CD4-positive, alpha-beta T cell treated with Interleukin-4 for 1 hour (primary cell): ENCODE results near the gene HSFX4.
"Not testable (repeated sequence)": the region's sequence is repeated elsewhere in the genome, so short reads cannot be mapped to it uniquely, and the experiment has no call there.

ENCODE experiments used
- DNase-seq, 2 donors: peaks; one replicate each; pipeline ENCODE4 v3.0.0-alpha.2; 2020 to 2022

Gene HSFX4

DNA sequence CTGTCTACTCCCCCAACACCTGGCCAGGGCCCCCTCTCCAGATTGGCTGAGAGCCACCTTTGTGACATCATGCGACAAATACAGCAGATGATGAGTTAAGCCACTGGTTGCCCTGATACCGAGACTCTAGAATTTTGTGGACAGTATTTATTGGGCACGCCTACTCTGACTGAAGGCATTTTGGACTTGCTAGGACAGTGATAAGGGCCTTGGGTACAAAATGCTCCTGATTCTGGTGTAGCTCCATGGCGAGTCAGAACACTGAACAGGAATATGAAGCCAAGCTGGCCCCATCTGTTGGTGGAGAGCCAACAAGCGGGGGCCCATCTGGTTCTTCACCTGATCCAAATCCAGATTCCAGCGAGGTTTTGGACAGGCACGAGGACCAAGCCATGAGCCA lies at the start of gene HSFX4:
Gene HSFX4 (plus strand): TSS at position 174 of the 400 bp plus-strand sequence. CDS start 72 bp downstream, at position 246.
- DNase-seq, result not testable (repeated sequence)

DNA sequence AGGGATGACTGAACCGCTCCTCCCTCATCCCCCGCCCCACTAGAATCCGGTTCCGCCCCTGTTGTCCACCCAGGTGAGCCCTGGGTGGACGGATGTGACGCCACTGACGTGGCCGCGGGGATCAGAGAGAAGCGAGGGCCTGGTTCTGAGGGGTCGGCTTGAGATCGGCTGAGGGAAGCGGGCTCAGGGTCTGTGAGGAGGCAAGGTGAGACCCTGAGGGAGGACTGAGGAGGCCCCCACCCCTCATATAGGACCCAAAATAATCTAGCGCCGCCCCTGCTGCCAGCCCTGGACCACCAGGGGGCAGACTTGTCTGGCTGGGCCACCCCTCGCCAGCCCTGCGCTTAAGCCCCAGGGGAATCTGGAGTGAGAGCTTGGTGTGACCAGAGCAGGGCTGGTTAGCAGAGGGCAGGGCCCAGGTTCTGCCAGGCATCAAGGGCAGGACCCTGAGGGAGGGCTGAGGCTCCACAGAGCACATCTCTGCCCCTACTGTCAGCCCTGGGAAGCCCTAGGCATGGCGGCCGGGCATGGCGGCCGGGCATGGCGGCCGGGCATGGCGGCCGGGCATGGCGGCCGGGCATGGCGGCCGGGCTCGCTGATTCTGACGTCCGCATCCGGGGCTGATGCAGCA lies 48.2 kb upstream of the HSFX4 start, which contains the start of gene MAGEA8:
Gene MAGEA8 (plus strand): TSS at position 103 of the 631 bp plus-strand sequence. CDS start 3,090 bp downstream, outside the sequence.
- DNase-seq, result no peak

DNA sequence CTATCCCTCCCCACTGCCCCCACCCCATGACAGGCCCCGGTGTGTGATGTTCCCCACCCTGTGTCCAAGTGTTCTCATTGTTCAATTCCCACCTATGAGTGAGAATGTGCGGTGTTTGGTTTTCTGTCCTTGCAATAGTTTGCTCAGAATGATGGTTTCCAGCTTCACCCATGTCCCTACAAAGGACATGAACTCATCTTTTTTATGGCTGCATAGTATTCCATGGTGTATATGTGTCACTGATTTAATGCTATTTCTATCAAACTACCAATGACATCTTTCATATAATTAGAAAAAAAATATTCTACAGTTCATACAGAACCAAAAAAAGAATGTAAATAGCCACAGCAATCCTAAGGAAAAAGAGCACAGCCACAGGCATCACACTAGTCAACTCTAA lies 38.5 kb upstream of the HSFX4 start:
- DNase-seq, result not testable (repeated sequence)

DNA sequence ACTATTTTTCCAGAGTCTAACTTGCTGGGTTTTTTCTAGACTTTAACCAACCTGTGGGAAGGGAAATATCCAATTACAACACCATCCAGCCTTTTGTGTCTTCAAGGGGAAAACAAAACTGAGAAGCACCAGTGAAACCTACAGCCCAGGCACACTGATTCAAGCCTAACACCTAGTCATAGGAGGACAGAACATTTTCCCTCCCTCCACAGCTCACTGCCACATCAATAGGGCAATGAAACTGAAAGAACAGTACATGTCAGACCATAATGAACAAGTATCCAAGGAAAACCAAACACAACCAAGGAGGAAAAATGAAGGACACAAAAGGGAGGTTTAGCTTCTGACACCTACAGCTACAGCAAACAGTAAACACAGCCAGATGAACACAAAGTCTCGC lies 30.8 kb upstream of the HSFX4 start:
- DNase-seq, result no peak

GRCh38 chrX:149903889-149904748 lies 25.3 kb upstream of the HSFX4 start:
- DNase-seq, result no peak

DNA sequence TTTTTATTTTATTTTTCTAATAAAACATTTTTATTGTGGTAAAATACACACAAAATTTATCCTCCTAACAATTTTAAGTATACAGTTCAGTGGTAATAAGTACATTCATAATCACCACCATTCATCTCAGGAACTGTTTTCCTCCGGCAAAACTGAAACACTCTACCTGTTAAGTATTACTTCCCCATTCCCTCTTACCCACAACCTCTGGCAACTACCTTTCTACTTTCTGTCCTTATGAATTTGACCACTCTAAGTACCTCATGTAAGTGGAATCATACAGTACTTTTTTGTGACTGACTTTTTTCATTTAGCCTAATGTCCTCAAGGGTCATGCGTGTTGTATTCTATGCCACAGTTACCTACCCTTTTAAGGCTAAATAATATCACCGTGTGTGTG lies 21.1 kb upstream of the HSFX4 start:
- no peak for DNase-seq

GRCh38 chrX:149908727-149909126 lies 20.6 kb upstream of the HSFX4 start:
- no peak for DNase-seq

DNA sequence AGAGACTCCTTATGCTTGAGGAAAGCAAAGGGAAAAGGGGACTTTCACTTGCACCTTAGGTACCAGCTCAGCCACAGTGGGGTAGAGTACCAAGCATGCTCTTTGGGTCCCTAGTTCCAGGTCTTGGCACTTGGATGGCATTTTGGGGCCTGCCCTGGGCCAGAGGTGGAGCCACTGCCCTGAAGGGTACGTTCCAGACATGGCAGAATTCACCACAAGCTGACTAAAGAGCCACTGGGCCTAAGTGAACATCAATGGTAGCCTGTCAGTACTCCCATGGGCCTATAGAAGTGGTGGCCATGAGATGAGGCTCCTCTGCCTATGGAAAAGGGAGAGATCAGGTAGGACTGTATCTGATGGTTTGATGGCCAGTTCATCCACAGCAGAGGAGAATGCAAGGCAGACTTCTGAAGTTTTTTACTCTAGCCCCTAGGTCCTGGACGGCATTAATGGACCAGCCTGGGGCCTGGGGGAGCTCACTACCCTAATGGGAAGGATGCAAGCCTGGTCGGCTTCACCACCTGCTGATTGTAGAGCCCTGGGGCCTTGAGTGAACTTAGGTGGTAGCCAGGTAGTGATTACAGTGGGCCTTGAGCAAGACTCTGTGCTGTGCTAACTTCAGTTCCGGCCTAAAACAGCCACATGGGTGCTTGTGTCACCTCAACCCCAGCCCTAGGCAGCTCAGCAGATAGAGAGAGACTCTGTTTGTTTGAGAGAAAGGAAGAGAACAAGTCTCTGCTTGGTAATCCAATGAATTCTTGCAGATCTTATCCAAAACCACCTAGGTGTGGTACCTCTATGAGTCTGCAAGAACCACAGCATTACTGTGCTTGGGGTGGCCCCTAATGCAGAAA lies 19.8 kb upstream of the HSFX4 start:
- no peak for DNase-seq

DNA sequence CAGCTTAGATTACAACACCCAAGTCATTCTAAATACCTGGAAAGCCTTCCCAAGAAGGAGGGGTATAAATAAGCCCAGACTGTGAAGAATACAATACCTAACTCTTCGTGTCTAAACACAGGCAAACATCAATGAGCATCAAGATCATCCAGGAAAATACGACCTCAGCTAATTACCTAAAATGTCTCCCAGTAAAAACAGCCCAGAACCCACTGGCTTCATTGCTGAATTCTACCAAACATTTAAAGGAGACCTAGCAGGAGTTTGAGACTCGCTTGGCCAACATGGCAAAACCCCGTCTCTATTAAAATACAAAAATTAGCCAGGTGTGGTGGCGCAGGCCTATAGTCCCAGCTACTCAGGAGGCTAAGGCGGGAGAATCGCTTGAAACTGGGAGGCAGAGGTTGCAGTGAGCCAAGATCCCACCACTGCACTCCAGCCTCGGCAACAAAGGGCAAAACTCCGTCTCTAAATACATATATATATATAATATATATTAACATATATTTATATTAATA lies 19.1 kb upstream of the HSFX4 start:
- no peak for DNase-seq

- no peak for DNase-seq
These were observed 12.5 kb upstream of the HSFX4 start for GRCh38 chrX:149916745-149917392.

DNA sequence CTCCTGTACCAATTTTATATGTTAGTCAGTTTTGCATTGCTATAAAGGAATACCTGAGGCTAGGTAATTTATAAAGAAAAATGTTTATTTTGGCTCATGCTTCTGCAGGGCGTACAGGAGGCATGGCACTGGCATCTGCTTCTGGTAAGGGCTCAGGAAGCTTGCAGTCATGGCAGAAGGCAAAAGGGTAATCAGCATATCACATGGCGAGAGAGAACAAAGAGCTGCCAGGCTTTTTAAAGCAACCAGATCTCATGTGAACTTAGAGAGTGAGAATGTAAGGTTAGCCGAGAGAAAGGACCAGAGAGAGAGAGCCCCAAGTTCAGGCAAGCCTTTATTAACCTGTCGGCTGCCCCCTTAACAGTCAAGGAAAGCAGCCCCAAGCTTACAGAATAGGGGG lies 5.5 kb upstream of the HSFX4 start:
- DNase-seq, result not testable (repeated sequence)

GRCh38 chrX:149924434-149924833 lies 4.9 kb upstream of the HSFX4 start:
- DNase-seq, result not testable (repeated sequence)

- DNase-seq, result not testable (repeated sequence)
These were observed 2.0 kb upstream of the HSFX4 start for GRCh38 chrX:149927245-149927963.

GRCh38 chrX:149927964-149928258 lies 1.5 kb upstream of the HSFX4 start:
- not testable (repeated sequence) for DNase-seq

DNA sequence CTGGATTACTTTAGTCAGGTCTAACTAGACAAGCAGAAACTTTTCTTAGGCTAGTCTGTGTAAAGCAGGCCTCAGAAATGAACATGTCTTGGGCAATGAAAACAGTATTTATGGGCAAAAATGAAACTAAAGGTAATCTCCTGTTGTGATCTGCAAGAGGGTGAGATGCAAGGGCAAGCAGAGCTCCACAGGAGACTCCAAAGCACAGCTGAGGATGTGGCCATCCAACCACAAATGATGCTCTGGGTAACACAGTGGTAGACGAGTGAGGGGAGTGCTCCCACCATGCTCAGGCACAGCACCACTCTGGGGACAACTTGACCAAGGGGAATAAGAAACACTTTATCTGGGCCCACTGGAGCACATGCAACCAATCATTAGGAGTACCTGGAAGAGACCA lies 738 bp upstream of the HSFX4 start:
- DNase-seq, result not testable (repeated sequence)

DNA sequence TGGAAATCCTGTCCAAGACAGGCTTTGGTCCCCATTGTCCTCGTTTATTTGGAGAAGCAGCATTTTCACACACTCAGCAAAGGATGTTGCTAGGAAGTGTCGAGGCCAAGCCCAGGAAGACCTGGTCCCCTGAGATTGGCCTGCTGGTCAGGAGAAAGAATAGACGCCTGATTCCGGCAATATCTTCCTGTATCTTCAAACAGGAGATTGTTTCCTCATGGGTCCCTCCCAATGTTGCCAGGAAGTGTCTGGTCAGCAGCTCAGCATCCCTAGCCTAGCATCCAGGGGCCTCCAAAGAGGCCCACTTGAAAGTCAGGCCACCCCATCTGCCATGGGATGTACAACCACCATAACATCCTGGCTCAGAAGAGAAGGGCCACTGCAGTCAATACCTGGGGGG lies 2.0 kb downstream of the HSFX4 start:
- DNase-seq, result not testable (repeated sequence)

GRCh38 chrX:149932150-149932549 lies 2.8 kb downstream of the HSFX4 start:
- not testable (repeated sequence) for DNase-seq

DNA sequence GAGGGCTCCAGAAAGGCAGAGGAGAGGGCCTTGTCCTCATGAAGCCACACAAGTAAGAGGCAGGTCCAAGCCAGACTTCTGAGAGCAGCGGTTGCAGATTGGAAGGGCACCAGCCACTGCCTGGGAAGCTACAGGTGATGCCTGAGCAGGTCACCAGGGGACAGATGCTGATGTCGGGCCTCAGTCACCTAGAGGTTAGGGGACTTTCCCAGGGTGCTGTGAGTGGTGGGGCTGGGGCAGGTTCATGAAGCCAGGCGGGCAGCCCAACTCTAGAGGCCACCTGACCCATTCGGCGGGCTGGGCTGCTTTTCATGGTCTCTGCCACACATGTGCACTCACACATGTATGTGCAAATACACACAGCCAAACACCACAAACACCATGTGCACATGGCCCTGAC lies 3.6 kb downstream of the HSFX4 start:
- not testable (repeated sequence) for DNase-seq

DNA sequence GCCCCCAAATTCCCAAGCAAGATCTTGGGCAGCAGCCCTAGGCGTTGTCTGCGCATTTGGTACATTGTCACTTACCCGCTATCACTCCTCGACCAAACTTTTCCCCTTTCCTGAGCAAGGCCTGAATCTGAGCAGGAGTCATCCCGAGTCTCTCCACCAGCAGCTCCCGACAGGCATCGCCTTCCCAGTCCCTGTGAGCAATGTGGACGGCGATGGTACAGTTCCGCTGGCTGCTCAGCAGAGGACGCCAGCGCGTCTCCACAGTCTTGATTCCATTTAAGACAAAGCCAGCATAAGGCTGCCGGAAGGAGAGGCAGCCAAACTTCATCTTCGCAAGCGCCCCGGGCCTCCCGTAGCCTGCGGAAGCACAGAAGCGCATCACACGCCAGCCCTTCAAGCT lies 4.2 kb downstream of the HSFX4 start:
- not testable (repeated sequence) for DNase-seq

DNA sequence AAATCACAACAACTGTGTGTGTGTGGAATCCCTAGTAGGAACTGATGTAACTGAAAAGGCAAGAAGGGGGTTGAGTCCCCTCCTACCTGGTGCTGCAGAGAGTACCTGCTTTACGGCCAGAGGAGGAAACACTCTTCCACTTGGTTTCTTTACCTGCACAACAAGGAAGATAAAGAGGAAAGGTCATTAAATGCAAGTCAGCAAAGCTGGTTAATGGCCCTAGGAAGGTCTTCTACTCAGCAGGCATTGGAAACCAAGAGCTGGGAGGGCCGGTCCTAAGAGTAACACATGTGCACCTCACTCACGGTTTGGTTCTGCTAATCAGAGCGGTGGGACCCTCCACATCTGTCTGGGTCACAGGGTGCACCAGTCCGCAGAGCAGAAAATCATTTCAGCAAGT lies 8.0 kb downstream of the HSFX4 start:
- DNase-seq, result not testable (repeated sequence)

- peak in 1 of 2 donors; percentile 12 for DNase-seq
These were observed 8.6 kb downstream of the HSFX4 start for GRCh38 chrX:149937871-149938426.
